GM18502 (cell line): Measurements from ENCODE around the gene KRT86.
A peak's percentile ranks its signal among the peaks of the same experiment; 100 is the strongest.
"Not testable (repeated sequence)": the region's sequence is repeated elsewhere in the genome, so short reads cannot be mapped to it uniquely, and the experiment has no call there.

Experiments used
- ATAC-seq: cut with Tn5 transposase; IDR thresholded peaks from one replicate; pipeline ENCODE4 v1.9.1; 2021; ENCODE audit warnings: mild to moderate bottlenecking; ENCODE audit not compliant: unreplicated experiment, poor library complexity

KRT86 gene

DNA sequence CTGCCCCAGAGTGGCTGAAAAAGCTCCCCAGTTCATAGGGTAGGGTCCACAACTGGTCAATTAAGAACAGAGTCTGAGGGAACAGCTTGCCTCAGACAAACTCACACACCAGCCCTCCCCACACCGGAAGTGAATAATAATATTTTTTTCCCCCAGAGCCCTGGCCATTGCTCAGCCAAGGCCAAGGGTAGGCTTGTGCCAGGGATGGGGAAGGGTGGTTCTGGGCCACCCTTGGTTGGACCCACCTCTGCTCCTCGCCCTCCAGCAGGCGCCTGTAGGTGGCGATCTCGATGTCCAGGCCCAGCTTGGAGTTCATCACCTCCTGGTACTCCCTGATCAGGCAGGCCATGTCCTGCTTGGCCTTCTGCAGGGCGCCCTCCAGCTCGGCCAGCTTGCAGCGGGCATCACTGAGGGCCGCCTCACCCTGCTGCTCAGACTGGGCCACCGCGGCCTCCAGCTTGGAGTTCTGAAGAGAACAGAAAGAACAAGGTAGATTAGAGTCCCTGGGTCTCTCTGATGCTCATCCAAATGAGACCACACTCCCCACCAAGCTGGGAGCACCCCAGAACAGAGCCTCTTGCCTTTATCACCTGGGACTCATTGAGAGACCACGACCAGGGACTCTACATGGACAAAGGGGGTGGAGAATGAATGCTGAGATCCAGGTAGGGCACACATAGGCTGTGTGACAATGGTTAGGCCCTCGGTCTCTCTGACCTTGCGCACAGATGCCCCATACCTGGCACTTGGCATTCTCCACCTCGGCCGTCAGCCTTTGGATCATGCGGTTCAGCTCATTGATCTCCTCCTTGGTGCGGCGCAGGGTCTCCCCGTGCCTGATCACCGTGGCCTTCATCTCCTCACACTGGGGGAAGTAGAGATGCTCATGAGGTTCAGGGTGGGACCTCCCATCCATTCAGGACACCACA lies 12.7 kb downstream of the KRT86 start:
- not testable (repeated sequence) for ATAC-seq

GRCh38 chr12:52287816-52288805 lies 13.7 kb downstream of the KRT86 start:
- ATAC-seq, result peak; percentile 77

DNA sequence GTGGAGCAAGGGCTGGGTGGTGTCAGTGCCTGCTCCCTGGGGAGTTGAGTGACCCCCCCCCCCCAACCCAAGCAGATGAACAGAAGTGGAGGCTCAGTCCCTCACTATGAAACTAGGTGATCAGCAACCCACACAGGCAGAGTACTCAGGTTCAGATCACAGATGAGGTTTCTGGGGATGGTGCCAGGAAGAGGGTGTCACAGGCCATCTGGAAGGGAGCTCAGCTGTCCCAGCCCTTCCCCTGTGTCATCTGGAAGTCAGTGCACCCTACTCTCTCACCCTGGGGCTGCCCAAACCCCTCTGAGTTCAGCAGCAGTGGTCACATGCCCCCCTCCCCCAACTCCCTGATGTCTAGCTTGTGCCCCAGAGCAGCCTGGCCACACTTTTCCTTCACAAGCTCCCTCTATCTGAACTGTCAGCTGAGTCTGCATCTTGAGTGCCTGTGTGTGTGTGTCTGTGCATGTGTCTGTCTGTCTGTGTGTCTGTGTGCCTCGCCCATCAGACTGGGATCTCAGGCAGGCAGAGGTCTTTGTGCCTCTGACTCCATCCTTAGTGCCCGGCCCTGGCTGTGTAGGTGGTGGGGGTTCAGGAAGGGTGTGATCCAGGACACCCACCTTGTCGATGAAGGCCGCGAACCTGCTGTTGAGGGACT lies 16.2 kb downstream of the KRT86 start:
- ATAC-seq, result not testable (repeated sequence)

- no peak for ATAC-seq
Measured at GRCh38 chr12:52291267-52291935, 17.0 kb downstream of the KRT86 start, which contains the start of gene KRT81. Gene KRT81, minus strand, starts transcription at chr12:52291534. Its CDS starts 69 bp downstream, at chr12:52291465.

DNA sequence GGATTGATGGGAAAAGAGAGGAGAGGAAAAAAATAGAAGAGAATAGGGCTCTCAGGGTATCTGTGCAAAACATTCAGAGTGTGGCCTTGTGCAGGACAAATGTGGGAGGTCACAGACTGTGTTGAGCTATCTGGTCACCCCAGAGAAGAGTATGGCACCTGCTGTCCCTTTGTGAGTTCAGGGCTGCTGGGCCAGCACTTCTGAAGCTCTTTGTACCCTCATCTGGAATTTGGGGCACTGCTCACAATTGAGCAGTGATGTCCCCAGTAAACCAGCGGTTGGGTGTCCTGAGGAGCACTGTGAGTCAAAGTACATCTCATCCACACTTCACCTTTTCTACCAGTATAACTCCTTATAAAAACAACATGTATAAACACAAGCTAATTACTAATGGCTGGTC lies 19.5 kb downstream of the KRT86 start:
- no peak for ATAC-seq

DNA sequence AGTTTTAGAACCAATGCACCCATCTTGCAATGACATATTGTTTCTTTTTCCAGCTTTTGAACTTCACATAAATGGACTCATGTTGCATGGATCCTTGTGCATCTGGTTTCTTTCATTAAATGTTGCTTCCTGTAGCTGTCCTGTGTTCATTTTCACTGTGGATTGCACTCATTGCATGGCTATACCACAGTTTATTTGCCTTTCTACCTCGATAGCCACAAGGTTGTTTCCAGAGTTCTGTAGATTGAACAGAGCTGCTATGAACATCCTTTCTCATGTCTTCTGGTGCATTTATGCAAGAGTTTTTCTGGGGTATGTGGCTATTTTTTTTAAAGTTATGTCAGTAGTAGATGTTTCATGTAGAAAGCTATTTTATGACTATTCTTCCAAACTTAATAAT lies 20.4 kb downstream of the KRT86 start:
- ATAC-seq, result no peak

GRCh38 chr12:52295663-52296062 lies 21.2 kb downstream of the KRT86 start:
- ATAC-seq, result no peak

GRCh38 chr12:52296572-52297215 lies 22.2 kb downstream of the KRT86 start:
- ATAC-seq, result no peak

GRCh38 chr12:52298677-52299190 lies 24.3 kb downstream of the KRT86 start:
- no peak for ATAC-seq

DNA sequence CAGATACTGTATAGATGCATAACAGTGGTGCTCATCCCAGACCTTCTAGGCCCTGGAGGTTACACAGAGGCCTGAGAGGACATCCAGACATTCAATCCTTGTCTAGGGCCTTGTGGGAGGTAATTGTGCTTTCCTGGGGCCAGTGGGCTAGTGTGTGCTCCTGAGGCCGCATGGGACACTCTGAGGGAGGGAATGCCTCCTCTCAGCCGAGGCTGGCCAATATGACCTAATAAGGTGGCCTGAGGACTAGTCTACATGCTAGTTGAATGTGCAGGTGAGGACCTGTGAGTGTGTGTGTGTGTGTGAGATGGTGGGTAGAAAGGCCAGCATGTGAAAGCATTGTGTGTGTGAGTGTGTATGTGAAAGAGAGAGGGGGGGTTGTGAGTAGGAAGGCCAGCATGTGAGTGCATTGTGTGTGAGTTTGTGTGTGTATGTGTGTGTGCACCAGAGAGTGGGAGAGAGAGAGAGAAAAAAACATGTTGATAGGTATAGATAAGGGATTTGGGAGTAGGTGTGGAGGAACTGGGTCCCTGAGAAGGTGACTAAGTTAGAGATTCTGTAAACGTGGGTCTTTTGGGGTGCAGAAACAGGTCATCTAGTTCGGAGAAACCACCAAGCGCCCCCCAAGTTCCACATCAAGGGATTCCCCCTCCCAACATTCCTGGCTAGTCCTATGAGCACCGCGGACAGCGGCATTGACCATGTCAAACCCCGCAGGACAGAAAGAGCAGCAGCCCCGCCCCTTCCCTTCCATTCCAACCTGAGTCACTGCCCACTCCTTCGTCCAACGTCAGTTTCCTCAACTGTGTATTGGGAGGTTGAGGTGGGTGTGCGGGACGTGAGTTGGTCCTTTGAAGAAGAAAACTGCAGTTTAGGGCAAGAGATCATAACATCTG lies 26.6 kb downstream of the KRT86 start:
- no peak for ATAC-seq

DNA sequence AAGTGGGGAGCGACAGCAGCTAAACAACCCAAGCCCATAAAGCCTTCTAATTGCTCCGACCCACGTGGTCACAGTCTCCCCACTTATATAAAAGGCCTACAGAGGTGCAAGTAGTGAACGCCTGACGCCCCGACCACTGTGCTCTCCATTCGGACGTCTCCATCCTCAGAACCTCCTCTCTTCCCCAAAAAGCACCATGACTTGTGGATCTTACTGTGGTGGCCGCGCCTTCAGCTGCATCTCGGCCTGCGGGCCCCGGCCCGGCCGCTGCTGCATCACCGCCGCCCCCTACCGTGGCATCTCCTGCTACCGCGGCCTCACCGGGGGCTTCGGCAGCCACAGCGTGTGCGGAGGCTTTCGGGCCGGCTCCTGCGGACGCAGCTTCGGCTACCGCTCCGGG lies 27.3 kb downstream of the KRT86 start:
- ATAC-seq, result not testable (repeated sequence)

GRCh38 chr12:52302242-52302914 lies 27.9 kb downstream of the KRT86 start:
- ATAC-seq, result not testable (repeated sequence)

DNA sequence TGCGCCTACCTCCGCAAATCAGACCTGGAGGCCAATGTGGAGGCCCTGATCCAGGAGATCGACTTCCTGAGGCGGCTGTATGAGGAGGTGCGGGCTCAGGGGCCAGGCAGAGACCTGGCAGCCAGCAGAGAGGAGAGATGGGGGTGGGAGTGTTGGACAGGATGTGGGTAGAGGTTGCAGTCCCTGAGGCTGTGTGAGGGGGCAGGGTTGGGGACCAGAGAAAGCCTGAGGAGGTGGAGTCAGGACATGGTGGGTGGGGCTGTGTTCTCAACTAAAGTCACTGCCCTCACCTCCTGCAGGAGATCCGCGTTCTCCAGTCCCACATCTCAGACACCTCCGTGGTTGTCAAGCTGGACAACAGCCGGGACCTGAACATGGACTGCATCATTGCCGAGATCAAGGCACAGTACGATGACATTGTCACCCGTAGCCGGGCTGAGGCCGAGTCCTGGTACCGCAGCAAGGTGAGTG lies 30.5 kb downstream of the KRT86 start:
- ATAC-seq, result peak; percentile 92

DNA sequence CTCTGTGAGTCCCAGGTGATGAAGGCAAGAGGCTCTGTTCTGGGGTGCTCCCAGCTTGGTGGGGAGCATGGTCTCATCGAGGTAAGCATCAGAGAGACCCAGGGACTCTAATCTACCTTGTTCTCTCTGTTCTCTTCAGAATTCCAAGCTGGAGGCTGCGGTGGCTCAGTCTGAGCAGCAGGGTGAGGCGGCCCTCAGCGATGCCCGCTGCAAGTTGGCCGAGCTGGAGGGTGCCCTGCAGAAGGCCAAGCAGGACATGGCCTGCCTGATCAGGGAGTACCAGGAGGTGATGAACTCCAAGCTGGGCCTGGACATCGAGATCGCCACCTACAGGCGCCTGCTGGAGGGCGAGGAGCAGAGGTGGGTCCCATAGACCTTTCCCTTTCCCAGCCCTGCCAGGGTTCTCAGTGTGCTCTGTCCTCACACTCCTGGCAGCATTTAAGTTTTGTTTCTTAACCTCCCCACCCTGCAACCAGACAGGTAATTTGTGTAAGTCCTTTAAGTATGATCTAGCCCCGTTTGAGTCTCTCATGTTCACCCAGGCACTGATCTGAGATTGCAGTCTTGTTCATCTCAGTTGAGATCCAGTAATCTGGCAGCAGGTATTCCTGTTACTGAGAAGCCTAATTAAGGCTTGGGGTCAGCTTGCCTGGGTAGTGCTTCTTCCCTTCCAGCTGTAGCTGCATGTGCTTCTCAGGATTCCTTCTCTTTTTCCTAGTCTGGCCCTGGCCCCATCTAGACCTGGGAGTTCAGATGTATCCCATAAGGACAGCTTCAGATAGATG lies 31.7 kb downstream of the KRT86 start:
- no peak for ATAC-seq

DNA sequence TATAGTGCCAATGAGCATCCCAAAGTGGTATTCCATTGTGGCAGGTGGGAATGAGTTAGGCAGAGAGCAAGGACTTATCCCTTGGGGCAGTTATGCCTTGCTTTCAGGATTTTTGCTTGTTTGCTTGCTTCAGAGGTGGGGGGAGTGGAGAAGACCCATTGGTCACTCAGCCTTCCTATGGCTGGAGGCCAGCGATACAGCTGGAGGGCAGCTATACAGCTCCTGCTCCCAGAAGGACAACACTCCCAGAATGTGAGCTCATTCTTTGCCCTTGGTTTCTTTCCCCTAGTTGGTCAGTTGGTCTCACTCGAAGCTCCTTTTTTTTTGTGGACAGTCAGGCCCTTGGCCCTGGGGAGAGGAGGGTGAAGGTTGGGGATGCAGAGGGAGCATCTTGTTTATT lies 32.3 kb downstream of the KRT86 start:
- no peak for ATAC-seq
